Panc1 (cell line): Measurements from ENCODE around the gene CSF3R. TPM values are rescaled to one million over a fixed set of nuclear protein-coding genes. Genes with fewer than 3 reads are reported as not detected.
A peak's percentile ranks its signal among the peaks of the same experiment; 100 is the strongest.
"Not testable (repeated sequence)": the region's sequence is repeated elsewhere in the genome, so short reads cannot be mapped to it uniquely, and the experiment has no call there.

ENCODE experiments used
- ATAC-seq: fragments of 200-7000 bp; cut with Tn5 transposase; 2 replicates; pipeline ENCODE4 v1.9.1; 2020; ENCODE audit warnings: mild to moderate bottlenecking, moderate library complexity
- BruUV-seq: library from RNA; stranded (reverse); fragments of 400-500 nt; replicated peaks from 2 replicates; lab custom pipeline; 2021; lab: Mats Ljungman, UMichigan
- CTCF ChIA-PET: fragments of 300-600 bp; sonication (Branson Sonifier 250); formaldehyde crosslinking; loops from one replicate; lab custom pipeline; 2022; ENCODE audit warnings: antibody characterized with exemption; lab: Charles Lee
- POLR2A ChIA-PET: fragments of 300-600 bp; sonication (Branson Sonifier 250); formaldehyde crosslinking; loops from one replicate; lab custom pipeline; 2022; ENCODE audit warnings: antibody characterized with exemption; lab: Charles Lee
- DNase-seq: peaks from one replicate; pipeline ENCODE4 v3.0.0-alpha.2; 2010; ENCODE audit warnings: low read depth, low spot score
- H3K27ac ChIP-seq: 2 replicates; pipeline ENCODE4 v1.5.1; 2011; ENCODE audit warnings: mild to moderate bottlenecking, low read length, inconsistent platforms
- H3K27me3 ChIP-seq: fragments of 200-500 bp; sonication (Bioruptor generic); 2 replicates; pipeline ENCODE4 v1.6.0; 2014; ENCODE audit warnings: low read length, inconsistent platforms; ENCODE audit not compliant: control insufficient read depth, insufficient read depth
- H3K36me3 ChIP-seq: fragments of 200-500 bp; sonication (Bioruptor generic); 2 replicates; pipeline ENCODE4 v1.5.1; 2014; ENCODE audit warnings: inconsistent platforms, mild to moderate bottlenecking, low read length, moderate library complexity; ENCODE audit not compliant: control insufficient read depth, insufficient read depth
- H3K4me1 ChIP-seq: 2 replicates; pipeline ENCODE4 v1.5.1; 2011; ENCODE audit warnings: inconsistent platforms, mild to moderate bottlenecking, low read length, moderate library complexity; ENCODE audit not compliant: control insufficient read depth, insufficient read depth
- H3K4me3 ChIP-seq, 2 experiments: 2 replicates each; pipeline ENCODE4 v1.5.1; 2011 to 2012; ENCODE audit warnings: low read depth in 2 of 2, low read length in 2 of 2, mild to moderate bottlenecking in 2 of 2, inconsistent platforms in 1 of 2, moderate library complexity in 1 of 2
- H3K9me3 ChIP-seq: fragments of 200-500 bp; sonication (Bioruptor generic); 2 replicates; pipeline ENCODE4 v1.5.1; 2014; ENCODE audit warnings: low read depth, mild to moderate bottlenecking, inconsistent platforms, low read length, moderate library complexity; ENCODE audit not compliant: control insufficient read depth, insufficient read depth
- POLR2AphosphoS5 ChIP-seq: IDR thresholded peaks from 2 replicates; pipeline ENCODE4 v1.6.1; 2012; ENCODE audit warnings: mild to moderate bottlenecking, low read depth, low read length, moderate library complexity
- SIN3A ChIP-seq: IDR thresholded peaks from 2 replicates; pipeline ENCODE4 v1.6.1; 2012; ENCODE audit warnings: low read depth, mild to moderate bottlenecking, low read length, moderate library complexity, borderline replicate concordance; ENCODE audit not compliant: insufficient read depth
- TCF7L2 ChIP-seq: IDR thresholded peaks from 2 replicates; pipeline ENCODE4 v1.6.1; 2011; ENCODE audit warnings: mild to moderate bottlenecking, low read depth, low read length, inconsistent platforms
- in situ Hi-C: cut with HindIII; loops from 2 replicates; pipeline ENCODE4 v1.10.0; 2016; ENCODE audit warnings: low sequenced_read_pairs, low pct_unique_long_range_greater_than_20kb
- intact Hi-C: fragments of 100-400 bp; cut with micrococcal nuclease; formaldehyde crosslinking; loops from one replicate; pipeline ENCODE4 v1.10.0; 2022; ENCODE audit not compliant: unreplicated experiment
- total RNA-seq: library from RNA; stranded (reverse); gene quantifications from one replicate; pipeline ENCODE4 v1.2.1, GENCODE V29; 2021; ENCODE audit not compliant: unreplicated experiment
- TF ChIP-seq, protein P1 (sequence below): fragments of 450-650 bp; IDR thresholded peaks from 2 replicates; pipeline ENCODE4 v1.5.1; 2017; ENCODE audit warnings: mild to moderate bottlenecking
- TF ChIP-seq, protein P2 (sequence below), 2 experiments: IDR thresholded peaks; 2 replicates each; pipeline ENCODE4 v1.6.1; 2011 to 2012; ENCODE audit warnings: low read depth in 2 of 2, control low read depth in 1 of 2, low read length in 1 of 2, mild to moderate bottlenecking in 1 of 2, moderate library complexity in 1 of 2; ENCODE audit not compliant: insufficient read depth in 1 of 2

The CSF3R gene
- total RNA-seq, 1 experiment from 2014 or later: 0.31 TPM

DNA sequence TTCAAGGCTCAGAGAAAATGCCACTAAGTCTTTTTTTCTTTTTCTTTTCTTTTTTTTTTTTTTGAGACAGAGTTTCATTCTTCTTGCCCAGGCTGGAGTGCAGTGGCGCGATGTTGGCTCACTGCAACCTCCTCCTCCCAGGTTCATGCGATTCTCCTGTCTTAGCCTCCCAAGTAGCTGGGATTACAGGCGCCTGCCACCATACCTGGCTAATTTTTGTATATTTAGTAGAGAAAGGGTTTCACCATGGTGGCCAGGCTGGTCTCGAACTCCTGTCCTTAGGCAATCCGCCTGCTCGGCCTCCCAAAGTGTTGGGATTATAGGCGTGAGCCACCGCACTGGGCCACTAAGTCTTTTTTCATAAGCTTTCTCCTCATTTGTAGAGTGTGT, 4.6 kb upstream of the CSF3R start:
- CTCF ChIA-PET: interaction anchor here (0.6 to 0.7 kb wide), 2 partner anchors 66 to 635 kb away, joined by 3 to 6 read pairs; no protein-coding TSS in a partner anchor
- H3K27ac ChIP-seq, H3K9me3 ChIP-seq, DNase-seq, H3K4me1 ChIP-seq, POLR2A ChIA-PET, BruUV-seq, ATAC-seq, H3K36me3 ChIP-seq, H3K27me3 ChIP-seq, in situ Hi-C loops, H3K4me3 ChIP-seq, intact Hi-C loops: not testable (repeated sequence)

DNA sequence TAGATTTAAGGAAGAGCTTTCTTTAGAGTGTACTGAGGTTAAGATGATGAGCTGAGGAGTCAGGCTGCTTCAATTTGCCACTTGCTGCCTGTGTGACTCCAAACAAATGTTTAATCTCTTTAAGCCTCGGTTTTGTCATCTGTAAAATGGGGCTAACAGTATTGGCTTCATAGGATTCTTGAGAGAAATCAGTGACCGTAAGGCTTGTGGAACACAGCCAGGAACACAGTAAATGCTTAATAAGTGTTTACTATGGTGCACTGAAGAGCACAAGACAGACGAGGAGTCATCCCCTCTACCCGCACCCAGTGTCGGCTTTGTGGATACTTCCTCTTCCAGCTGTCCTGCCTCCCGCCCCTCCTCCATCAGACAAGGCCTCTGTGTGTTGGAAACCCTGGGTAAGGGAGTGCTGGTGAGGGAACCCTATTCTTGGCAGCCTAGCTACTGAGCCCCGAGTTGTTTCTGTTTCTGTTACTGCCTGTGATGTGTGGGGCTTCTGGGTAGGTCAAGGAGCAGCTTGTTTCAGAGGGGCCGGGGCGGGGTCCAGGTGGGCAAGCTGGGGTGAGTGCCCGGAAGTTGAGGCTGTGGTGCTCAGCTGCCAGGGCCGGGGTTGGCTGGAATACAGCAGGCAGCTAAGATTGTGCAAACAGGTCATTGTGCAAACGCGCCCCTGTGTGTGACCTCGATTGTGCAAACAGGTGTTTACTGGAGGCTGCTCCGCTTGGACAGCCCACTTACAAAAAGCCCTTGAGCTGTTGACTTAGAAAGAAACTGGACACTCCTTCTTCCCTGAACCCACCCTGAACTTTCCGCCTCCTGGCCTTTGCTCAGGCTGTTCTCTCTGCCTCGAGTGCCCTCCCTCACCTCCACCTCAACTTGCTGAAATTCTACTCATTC, 4.0 kb upstream of the CSF3R start:
- ATAC-seq (no peak; the same call in 1 of the 2 replicates), DNase-seq (no peak)
- no peak for TF ChIP-seq SIN3A
- TF ChIP-seq POLR2AphosphoS5: no peak
- TF ChIP-seq TCF7L2: no peak
- TF ChIP-seq, protein P1, sequence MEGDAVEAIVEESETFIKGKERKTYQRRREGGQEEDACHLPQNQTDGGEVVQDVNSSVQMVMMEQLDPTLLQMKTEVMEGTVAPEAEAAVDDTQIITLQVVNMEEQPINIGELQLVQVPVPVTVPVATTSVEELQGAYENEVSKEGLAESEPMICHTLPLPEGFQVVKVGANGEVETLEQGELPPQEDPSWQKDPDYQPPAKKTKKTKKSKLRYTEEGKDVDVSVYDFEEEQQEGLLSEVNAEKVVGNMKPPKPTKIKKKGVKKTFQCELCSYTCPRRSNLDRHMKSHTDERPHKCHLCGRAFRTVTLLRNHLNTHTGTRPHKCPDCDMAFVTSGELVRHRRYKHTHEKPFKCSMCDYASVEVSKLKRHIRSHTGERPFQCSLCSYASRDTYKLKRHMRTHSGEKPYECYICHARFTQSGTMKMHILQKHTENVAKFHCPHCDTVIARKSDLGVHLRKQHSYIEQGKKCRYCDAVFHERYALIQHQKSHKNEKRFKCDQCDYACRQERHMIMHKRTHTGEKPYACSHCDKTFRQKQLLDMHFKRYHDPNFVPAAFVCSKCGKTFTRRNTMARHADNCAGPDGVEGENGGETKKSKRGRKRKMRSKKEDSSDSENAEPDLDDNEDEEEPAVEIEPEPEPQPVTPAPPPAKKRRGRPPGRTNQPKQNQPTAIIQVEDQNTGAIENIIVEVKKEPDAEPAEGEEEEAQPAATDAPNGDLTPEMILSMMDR: no peak
- TF ChIP-seq, protein P2, sequence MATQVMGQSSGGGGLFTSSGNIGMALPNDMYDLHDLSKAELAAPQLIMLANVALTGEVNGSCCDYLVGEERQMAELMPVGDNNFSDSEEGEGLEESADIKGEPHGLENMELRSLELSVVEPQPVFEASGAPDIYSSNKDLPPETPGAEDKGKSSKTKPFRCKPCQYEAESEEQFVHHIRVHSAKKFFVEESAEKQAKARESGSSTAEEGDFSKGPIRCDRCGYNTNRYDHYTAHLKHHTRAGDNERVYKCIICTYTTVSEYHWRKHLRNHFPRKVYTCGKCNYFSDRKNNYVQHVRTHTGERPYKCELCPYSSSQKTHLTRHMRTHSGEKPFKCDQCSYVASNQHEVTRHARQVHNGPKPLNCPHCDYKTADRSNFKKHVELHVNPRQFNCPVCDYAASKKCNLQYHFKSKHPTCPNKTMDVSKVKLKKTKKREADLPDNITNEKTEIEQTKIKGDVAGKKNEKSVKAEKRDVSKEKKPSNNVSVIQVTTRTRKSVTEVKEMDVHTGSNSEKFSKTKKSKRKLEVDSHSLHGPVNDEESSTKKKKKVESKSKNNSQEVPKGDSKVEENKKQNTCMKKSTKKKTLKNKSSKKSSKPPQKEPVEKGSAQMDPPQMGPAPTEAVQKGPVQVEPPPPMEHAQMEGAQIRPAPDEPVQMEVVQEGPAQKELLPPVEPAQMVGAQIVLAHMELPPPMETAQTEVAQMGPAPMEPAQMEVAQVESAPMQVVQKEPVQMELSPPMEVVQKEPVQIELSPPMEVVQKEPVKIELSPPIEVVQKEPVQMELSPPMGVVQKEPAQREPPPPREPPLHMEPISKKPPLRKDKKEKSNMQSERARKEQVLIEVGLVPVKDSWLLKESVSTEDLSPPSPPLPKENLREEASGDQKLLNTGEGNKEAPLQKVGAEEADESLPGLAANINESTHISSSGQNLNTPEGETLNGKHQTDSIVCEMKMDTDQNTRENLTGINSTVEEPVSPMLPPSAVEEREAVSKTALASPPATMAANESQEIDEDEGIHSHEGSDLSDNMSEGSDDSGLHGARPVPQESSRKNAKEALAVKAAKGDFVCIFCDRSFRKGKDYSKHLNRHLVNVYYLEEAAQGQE (IDR thresholded peaks at IDR 0.05; ENCODE audit: insufficient read depth in 1 of 2, low read depth in 2 of 2, low read length in 1 of 2): no peak
- H3K27ac ChIP-seq: no peak overlapping the region
- intact Hi-C loops: no loop called here
- no peaks in the 10 kb centered on the region for H3K27me3 ChIP-seq
- no TSS peak for BruUV-seq
- in situ Hi-C loops: no loop called here
- no peaks in the 10 kb centered on the region for H3K9me3 ChIP-seq
- no peaks in the 10 kb centered on the region for H3K36me3 ChIP-seq
- ChIA-PET POLR2A (interaction anchor here (0.6 kb wide), 1 partner anchor 10 kb away, joined by 4 read pairs; no protein-coding TSS in a partner anchor), CTCF (interaction anchor here (0.6 to 0.7 kb wide), 2 partner anchors 67 to 636 kb away, joined by 3 to 6 read pairs; no protein-coding TSS in a partner anchor)
- H3K4me3 ChIP-seq: peak overlapping the region in 1 of 2 experiments; percentile 7; a peak in 1 of 4 replicates
- H3K4me1 ChIP-seq: no peaks in the 10 kb centered on the region

DNA sequence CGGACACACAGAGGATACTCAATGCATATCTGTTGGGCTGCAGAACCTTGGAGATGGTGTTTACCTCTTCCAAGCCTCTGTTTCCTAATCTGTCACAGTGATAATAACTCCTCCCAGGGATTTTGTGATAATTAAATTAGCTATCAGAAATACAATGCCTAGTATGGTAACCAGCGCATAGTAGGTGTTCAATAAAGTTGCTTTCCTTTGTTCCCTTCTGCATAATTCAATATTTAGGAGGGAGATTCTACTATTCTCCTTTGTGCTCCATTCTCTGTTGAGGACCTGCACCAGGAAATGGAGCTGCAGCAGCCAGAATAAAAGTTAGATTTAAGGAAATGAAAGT, 3.4 kb upstream of the CSF3R start:
- H3K27me3 ChIP-seq: no peaks in the 10 kb centered on the region
- H3K9me3 ChIP-seq: no peaks in the 10 kb centered on the region
- intact Hi-C loops (no loop called here), in situ Hi-C loops (no loop called here)
- ATAC-seq (no peak), DNase-seq (no peak)
- ChIA-PET CTCF (no interaction called here), POLR2A (no interaction called here)
- no peaks in the 10 kb centered on the region for H3K36me3 ChIP-seq
- no peak overlapping the region for H3K4me3 ChIP-seq
- H3K4me1 ChIP-seq: no peaks in the 10 kb centered on the region
- TF ChIP-seq, protein P2 (IDR thresholded peaks at IDR 0.05; ENCODE audit: insufficient read depth in 1 of 2, low read depth in 2 of 2, low read length in 1 of 2): no peak
- TF ChIP-seq TCF7L2: no peak
- TF ChIP-seq, protein P1: no peak
- no peak for TF ChIP-seq SIN3A
- TF ChIP-seq POLR2AphosphoS5: no peak
- no peak overlapping the region for H3K27ac ChIP-seq
- BruUV-seq: no TSS peak
